PC-3 (cell line): ENCODE results near the gene STPG2.

Experiments
- CTCF ChIP-seq: fragments of 300-600 bp; sonication (generic); conservative IDR thresholded peaks from 2 replicates; pipeline ENCODE4 v1.5.1; 2017; ENCODE audit warnings: antibody characterized with exemption, low read depth, mild to moderate bottlenecking, low read length
- EZH2 ChIP-seq: fragments of 300-600 bp; sonication (generic); IDR thresholded peaks from one replicate; pipeline ENCODE4 v1.6.1; 2017; ENCODE audit warnings: antibody characterized with exemption, mild to moderate bottlenecking, low read length; ENCODE audit not compliant: unreplicated experiment

- TF ChIP-seq CTCF (no peak), EZH2 (no peak)
These were observed 189.9 kb downstream of the STPG2 start for GRCh38 chr4:97953171-97953941.
